A549 (cell line): ENCODE results near the gene GSTM5. TPM values are rescaled to one million over a fixed set of nuclear protein-coding genes. Genes with fewer than 3 reads are reported as not detected.

ENCODE experiments used
- ATAC-seq, 2 experiments: fragments of 200-7000 bp in 1 of 2; fragments of >200 bp in 1 of 2; cut with Nextera tagmentation in 1 of 2; cut with Tn5 transposase in 1 of 2; 3 replicates each; pipeline versions ENCODE4 v1.8.0 to v1.9.1; 2018 to 2020; ENCODE audit warnings: mild to moderate bottlenecking in 1 of 2, moderate library complexity in 1 of 2
- CTCF ChIA-PET: fragments of 300-600 bp; sonication (Branson Sonifier 250); formaldehyde crosslinking; extraction: SDS; loops from one replicate; lab custom pipeline; 2021; ENCODE audit warnings: antibody characterized with exemption, inconsistent platforms; lab: Yijun Ruan, JAX
- POLR2A ChIA-PET: fragments of 350-600 bp; formaldehyde crosslinking; extraction: SDS; loops from one replicate; lab custom pipeline; 2021; ENCODE audit warnings: antibody characterized with exemption, inconsistent platforms; lab: Yijun Ruan, JAX
- DNase-seq, 2 experiments: peaks; one replicate each; pipeline versions ENCODE4 v3.0.0 to v3.0.0-alpha.2; 2011 to 2016; ENCODE audit warnings: low read depth in 1 of 2, low spot score in 1 of 2
- FAIRE-seq: peaks from 2 replicates; lab custom pipeline; 2011; peaks lifted over from hg19 to GRCh38; lab: Jason Lieb, UNC
- H3K27ac ChIP-seq, 2 experiments: fragments of >200 bp; sonication (Bioruptor Twin); formaldehyde crosslinking; 3 replicates each; pipeline ENCODE4 v1.5.1; 2016 to 2017
- H3K4me1 ChIP-seq: fragments of >200 bp; sonication (Bioruptor Twin); formaldehyde crosslinking; 3 replicates; pipeline ENCODE4 v1.6.1; 2016
- H3K4me2 ChIP-seq: fragments of >200 bp; sonication (Bioruptor Twin); formaldehyde crosslinking; 3 replicates; pipeline ENCODE4 v1.6.1; 2016
- H3K4me3 ChIP-seq: fragments of >200 bp; sonication (Bioruptor Twin); formaldehyde crosslinking; 3 replicates; pipeline ENCODE4 v1.5.1; 2016
- H3K9me3 ChIP-seq: fragments of >200 bp; sonication (Bioruptor Twin); formaldehyde crosslinking; 3 replicates; pipeline ENCODE4 v1.6.1; 2016
- ATOH8 ChIP-seq: fragments of 250-450 bp; sonication (Bioruptor Pico); IDR thresholded peaks from 2 replicates; pipeline ENCODE4 v1.5.0; 2020; ENCODE audit warnings: low read depth, mild to moderate bottlenecking, moderate library complexity
- BCL3 ChIP-seq: fragments of >200 bp; sonication (Bioruptor Twin); formaldehyde crosslinking; IDR thresholded peaks from 3 replicates; pipeline ENCODE4 v1.6.1; 2016
- CBX2 ChIP-seq: fragments of 200-600 bp; sonication (generic); IDR thresholded peaks from 2 replicates; pipeline ENCODE4 v1.6.1; 2016; ENCODE audit warnings: low read depth, mild to moderate bottlenecking, borderline replicate concordance
- CEBPB ChIP-seq, 2 experiments: fragments of >200 bp in 1 of 2; sonication (Bioruptor Twin) in 1 of 2; formaldehyde crosslinking in 1 of 2; IDR thresholded peaks; 2 replicates each; pipeline ENCODE4 v1.6.1; 2012 to 2016
- CHD4 ChIP-seq: fragments of 200-600 bp; sonication (generic); IDR thresholded peaks from 2 replicates; pipeline ENCODE4 v1.6.1; 2016; ENCODE audit warnings: antibody characterized with exemption, mild to moderate bottlenecking, borderline replicate concordance
- E2F6 ChIP-seq: IDR thresholded peaks from 2 replicates; pipeline ENCODE4 v1.6.1; 2012; ENCODE audit warnings: low read depth, borderline replicate concordance
- EP300 ChIP-seq, 2 experiments: fragments of >200 bp; sonication (Bioruptor Twin); formaldehyde crosslinking; IDR thresholded peaks; 2 replicates in 1 of 2; 3 replicates in 1 of 2; pipeline ENCODE4 v1.6.1; 2016 to 2017
- FOSB ChIP-seq: fragments of 250-450 bp; sonication (Bioruptor Pico); IDR thresholded peaks from 2 replicates; pipeline ENCODE4 v1.5.0; 2020; ENCODE audit warnings: mild to moderate bottlenecking, moderate library complexity
- HDAC2 ChIP-seq: fragments of 200-600 bp; sonication (generic); IDR thresholded peaks from 2 replicates; pipeline ENCODE4 v1.6.1; 2016
- HOXB5 ChIP-seq: fragments of 250-450 bp; sonication (Bioruptor Pico); IDR thresholded peaks from 2 replicates; pipeline ENCODE4 v1.5.0; 2020; ENCODE audit warnings: mild to moderate bottlenecking, moderate library complexity
- JUN ChIP-seq, 2 experiments: fragments of >200 bp; sonication (Bioruptor Twin); formaldehyde crosslinking; IDR thresholded peaks; 2 replicates in 1 of 2; 3 replicates in 1 of 2; pipeline ENCODE4 v1.6.1; 2016 to 2017
- MAFK ChIP-seq: fragments of 450-650 bp; IDR thresholded peaks from 2 replicates; pipeline ENCODE4 v1.6.1; 2014; ENCODE audit not compliant: partially characterized antibody
- MAZ ChIP-seq: fragments of 150-350 bp; IDR thresholded peaks from 2 replicates; pipeline ENCODE4 v1.6.1; 2014; ENCODE audit warnings: antibody characterized with exemption, low read depth, low read length, borderline replicate concordance
- MYC ChIP-seq: IDR thresholded peaks from 2 replicates; pipeline ENCODE4 v1.6.1; 2012; ENCODE audit warnings: mild to moderate bottlenecking, inconsistent platforms, low read length, improper control_type of control experiment, borderline replicate concordance
- NFE2L2 ChIP-seq: fragments of 150-350 bp; conservative IDR thresholded peaks from 2 replicates; pipeline ENCODE4 v1.6.1; 2014; ENCODE audit warnings: low read length
- NPAS2 ChIP-seq: fragments of 250-450 bp; sonication (Bioruptor Pico); IDR thresholded peaks from 2 replicates; pipeline ENCODE4 v1.8.0; 2022; ENCODE audit warnings: mild to moderate bottlenecking, moderate library complexity, borderline replicate concordance
- NR3C1 ChIP-seq: fragments of >200 bp; sonication (Bioruptor Twin); formaldehyde crosslinking; IDR thresholded peaks from 3 replicates; pipeline ENCODE4 v1.6.1; 2017
- POLR2AphosphoS2 ChIP-seq: conservative IDR thresholded peaks from 2 replicates; pipeline ENCODE4 v1.6.1; 2012; ENCODE audit warnings: low read length, improper control_type of control experiment, inconsistent platforms
- RAD21 ChIP-seq, 2 experiments: fragments of >200 bp in 1 of 2; sonication (Bioruptor Twin) in 1 of 2; formaldehyde crosslinking in 1 of 2; IDR thresholded peaks in 1 of 2; conservative IDR thresholded peaks in 1 of 2; 2 replicates in 1 of 2; 3 replicates in 1 of 2; pipeline ENCODE4 v1.6.1; 2012 to 2018; ENCODE audit warnings: inconsistent platforms in 1 of 2
- RCOR1 ChIP-seq: fragments of 150-350 bp; IDR thresholded peaks from 2 replicates; pipeline ENCODE4 v1.6.1; 2014; ENCODE audit warnings: antibody characterized with exemption, low read length, low read depth
- USF2 ChIP-seq: fragments of 450-650 bp; IDR thresholded peaks from 2 replicates; pipeline ENCODE4 v1.6.1; 2014; ENCODE audit warnings: antibody characterized with exemption
- ZC3H11A ChIP-seq: fragments of 450-650 bp; IDR thresholded peaks from 2 replicates; pipeline ENCODE4 v1.6.1; 2014; ENCODE audit warnings: antibody characterized with exemption, mild to moderate bottlenecking
- ZNF302 ChIP-seq: fragments of 250-450 bp; sonication (Bioruptor Pico); IDR thresholded peaks from 2 replicates; pipeline ENCODE4 v1.9.0; 2021; ENCODE audit warnings: inconsistent platforms, mild to moderate bottlenecking, moderate library complexity
- ZSCAN20 ChIP-seq: fragments of 250-450 bp; sonication (Bioruptor Pico); IDR thresholded peaks from 2 replicates; pipeline ENCODE4 v1.8.0; 2022; ENCODE audit warnings: mild to moderate bottlenecking, moderate library complexity
- WGBS: methylation state at CpG from one replicate; pipeline ENCODE4 v1.1.6; 2017; ENCODE audit errors: missing lambda C conversion rate; 5-methylcytosine and 5-hydroxymethylcytosine counted together
- polyA plus RNA-seq, 4 experiments: library from polyadenylated mRNA; depleted of rRNA in 3 of 4; stranded (reverse); fragments of >200 nt; fragmentation: RNase III in 1 of 4; extraction: RNeasy Plus Mini Kit Qiagen cat#74134 plus additional on column Dnase treatment in 1 of 4; gene quantifications; 2 replicates in 3 of 4; 3 replicates in 1 of 4; pipeline ENCODE4 v1.2.3, GENCODE V29; 2011 to 2017
- TF ChIP-seq, protein P1 (sequence below): fragments of >200 bp; sonication (Bioruptor Twin); formaldehyde crosslinking; IDR thresholded peaks from 3 replicates; pipeline ENCODE4 v1.5.1; 2016
- TF ChIP-seq, protein P2 (sequence below): IDR thresholded peaks from 2 replicates; pipeline ENCODE4 v1.6.1; 2012

Gene GSTM5
- polyA plus RNA-seq, 2 of the 4 experiments (the other 2 are of a cell fraction), result not detected

DNA sequence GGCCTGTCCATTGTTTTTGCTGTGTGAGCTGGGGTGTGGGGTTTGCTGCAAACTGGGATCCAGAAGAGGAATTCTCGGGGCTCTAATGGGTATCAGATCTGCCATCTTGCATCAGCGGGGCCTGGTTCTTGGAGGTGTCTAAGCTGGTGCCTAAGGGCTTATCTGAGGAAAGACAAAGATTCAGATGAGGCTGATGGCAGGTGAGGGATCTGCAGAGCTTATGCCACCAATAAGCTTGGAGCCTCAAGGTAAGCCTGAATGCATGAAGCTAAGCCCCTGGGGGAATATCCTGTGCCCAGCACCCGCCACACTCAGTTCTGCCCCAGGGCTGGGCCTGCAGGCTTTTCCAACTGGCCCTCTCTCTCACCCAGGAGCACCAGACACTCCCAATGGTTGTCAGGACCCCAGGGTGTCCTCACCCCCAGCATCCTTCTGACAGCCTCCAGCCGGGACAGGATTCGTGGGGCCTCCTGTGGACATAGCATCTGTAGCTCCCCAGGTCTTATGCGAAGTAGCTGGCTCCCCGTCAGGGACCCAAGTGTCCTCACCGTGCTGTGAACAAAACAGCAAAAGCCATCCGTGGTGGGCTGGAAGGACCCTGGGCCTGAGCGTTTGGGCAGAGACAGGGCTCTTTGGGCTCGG lies 38.3 kb downstream of the GSTM5 start:
- TF ChIP-seq ZSCAN20 (no peak), HOXB5 (CRISPR knock-in tag) (no peak), MYC (no peak), JUN (IDR thresholded peaks at IDR 0.05) (no peak), HDAC2 (no peak), CBX2 (no peak), NR3C1 (no peak), NPAS2 (no peak), RCOR1 (no peak), CEBPB (IDR thresholded peaks at IDR 0.05) (no peak), USF2 (no peak), CHD4 (no peak), EP300 (IDR thresholded peaks at IDR 0.05) (no peak)
- TF ChIP-seq, protein P1, sequence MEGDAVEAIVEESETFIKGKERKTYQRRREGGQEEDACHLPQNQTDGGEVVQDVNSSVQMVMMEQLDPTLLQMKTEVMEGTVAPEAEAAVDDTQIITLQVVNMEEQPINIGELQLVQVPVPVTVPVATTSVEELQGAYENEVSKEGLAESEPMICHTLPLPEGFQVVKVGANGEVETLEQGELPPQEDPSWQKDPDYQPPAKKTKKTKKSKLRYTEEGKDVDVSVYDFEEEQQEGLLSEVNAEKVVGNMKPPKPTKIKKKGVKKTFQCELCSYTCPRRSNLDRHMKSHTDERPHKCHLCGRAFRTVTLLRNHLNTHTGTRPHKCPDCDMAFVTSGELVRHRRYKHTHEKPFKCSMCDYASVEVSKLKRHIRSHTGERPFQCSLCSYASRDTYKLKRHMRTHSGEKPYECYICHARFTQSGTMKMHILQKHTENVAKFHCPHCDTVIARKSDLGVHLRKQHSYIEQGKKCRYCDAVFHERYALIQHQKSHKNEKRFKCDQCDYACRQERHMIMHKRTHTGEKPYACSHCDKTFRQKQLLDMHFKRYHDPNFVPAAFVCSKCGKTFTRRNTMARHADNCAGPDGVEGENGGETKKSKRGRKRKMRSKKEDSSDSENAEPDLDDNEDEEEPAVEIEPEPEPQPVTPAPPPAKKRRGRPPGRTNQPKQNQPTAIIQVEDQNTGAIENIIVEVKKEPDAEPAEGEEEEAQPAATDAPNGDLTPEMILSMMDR, result no peak
- TF ChIP-seq, protein P2, sequence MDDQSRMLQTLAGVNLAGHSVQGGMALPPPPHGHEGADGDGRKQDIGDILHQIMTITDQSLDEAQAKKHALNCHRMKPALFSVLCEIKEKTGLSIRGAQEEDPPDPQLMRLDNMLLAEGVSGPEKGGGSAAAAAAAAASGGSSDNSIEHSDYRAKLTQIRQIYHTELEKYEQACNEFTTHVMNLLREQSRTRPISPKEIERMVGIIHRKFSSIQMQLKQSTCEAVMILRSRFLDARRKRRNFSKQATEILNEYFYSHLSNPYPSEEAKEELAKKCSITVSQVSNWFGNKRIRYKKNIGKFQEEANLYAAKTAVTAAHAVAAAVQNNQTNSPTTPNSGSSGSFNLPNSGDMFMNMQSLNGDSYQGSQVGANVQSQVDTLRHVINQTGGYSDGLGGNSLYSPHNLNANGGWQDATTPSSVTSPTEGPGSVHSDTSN, result no peak
- TF ChIP-seq, all 56 proteins: peak for 0
- Histone ChIP-seq H3K4me2 (no peak overlapping the region), H3K9me3 (no peaks in the 10 kb centered on the region), H3K27ac (no peak overlapping the region), H3K4me3 (no peak overlapping the region), H3K4me1 (no peaks in the 10 kb centered on the region)
- FAIRE-seq (no peak), DNase-seq (no peak), ATAC-seq (no peak)
- ChIA-PET CTCF (interaction anchor here (0.7 to 1.5 kb wide), 6 partner anchors 10 to 234 kb away, joined by 3 to 6 read pairs (median 4); partner anchors contain the start of genes AHCYL1 and EPS8L3), POLR2A (no interaction called here)
- WGBS, result 87% methylated on average over 6 of the region's 11 CpGs

- Histone ChIP-seq H3K4me2 (no peak overlapping the region), H3K9me3 (no peaks in the 10 kb centered on the region)
- no peak for FAIRE-seq
- WGBS, result 71% methylated on average over 6 of the region's 6 CpGs
- TF ChIP-seq FOSB (CRISPR knock-in tag) (no peak), USF2 (no peak), MAFK (no peak)
- TF ChIP-seq, all 56 proteins: peak for 0
- H3K4me3 ChIP-seq, result no peak overlapping the region
- no peak for ATAC-seq
- ChIA-PET CTCF (interaction anchor here (0.7 to 1.3 kb wide), 2 partner anchors 13 to 32 kb away, joined by 3 to 6 read pairs; partner anchors contain the start of gene EPS8L3), POLR2A (no interaction called here)
- H3K27ac ChIP-seq, result no peak overlapping the region
- no peak for DNase-seq
- H3K4me1 ChIP-seq, result no peaks in the 10 kb centered on the region
Measured at GRCh38 chr1:109750920-109751319, 38.9 kb downstream of the GSTM5 start.

GRCh38 chr1:109751531-109752260 lies 39.6 kb downstream of the GSTM5 start:
- no peak overlapping the region for H3K4me3 ChIP-seq
- ChIA-PET CTCF (interaction anchor here (1.3 kb wide), 1 partner anchor 13 kb away, joined by 6 read pairs; the partner anchor contains the start of gene EPS8L3), POLR2A (interaction anchor here (0.5 kb wide), 1 partner anchor 268 kb away, joined by 5 read pairs; no protein-coding TSS in a partner anchor)
- H3K4me1 ChIP-seq, result no peaks in the 10 kb centered on the region
- no peaks in the 10 kb centered on the region for H3K9me3 ChIP-seq
- FAIRE-seq, result no peak
- no peak for ATAC-seq
- WGBS, result 60% methylated on average over 11 of the region's 12 CpGs
- no peak for DNase-seq
- no peak overlapping the region for H3K4me2 ChIP-seq
- no peak overlapping the region for H3K27ac ChIP-seq
- no peak for TF ChIP-seq BCL3
- TF ChIP-seq POLR2AphosphoS2, result no peak
- no peak for TF ChIP-seq ZNF302 (CRISPR knock-in tag)
- no peak for TF ChIP-seq ZC3H11A
- no peak for TF ChIP-seq E2F6
- TF ChIP-seq NFE2L2, result no peak
- no peak for TF ChIP-seq RAD21 (conservative IDR thresholded peaks at IDR 0.05 in 1 of 2, IDR thresholded peaks at IDR 0.05 in 1 of 2)
- TF ChIP-seq MAZ, result no peak
- no peak for TF ChIP-seq ATOH8 (CRISPR knock-in tag)
